ENCODE measurements around the gene TDRD10.

The TDRD10 gene

GRCh38 chr1:154460695-154461260 is 41.2 kb upstream of the TDRD10 start:
- TF ChIP-seq CTCF (IDR thresholded peaks at IDR 0.05; ENCODE audit: extremely low read depth, insufficient read depth, missing control alignments) = no peak
- no peak for DNase-seq (ENCODE audit: low spot score)
- in situ Hi-C loops (cut with MboI; ENCODE audit: low pct_unique_long_range_greater_than_20kb, low sequenced_read_pairs, unreplicated experiment) = no loop called here

- DNase-seq (ENCODE audit: low spot score) = no peak
- TF ChIP-seq CTCF (IDR thresholded peaks at IDR 0.05; ENCODE audit: extremely low read depth, insufficient read depth, missing control alignments) = no peak
- in situ Hi-C loops (cut with MboI; ENCODE audit: low pct_unique_long_range_greater_than_20kb, low sequenced_read_pairs, unreplicated experiment) = no loop called here
These were observed 38.5 kb upstream of the TDRD10 start for GRCh38 chr1:154463512-154463990.

- TF ChIP-seq CTCF (IDR thresholded peaks at IDR 0.05; ENCODE audit: extremely low read depth, insufficient read depth, missing control alignments) = no peak
- in situ Hi-C loops (cut with MboI; ENCODE audit: low pct_unique_long_range_greater_than_20kb, low sequenced_read_pairs, unreplicated experiment) = no loop called here
- no peak for DNase-seq (ENCODE audit: low spot score)
These were observed 36.3 kb upstream of the TDRD10 start for GRCh38 chr1:154465621-154466195.

GRCh38 chr1:154466206-154466605 is 35.8 kb upstream of the TDRD10 start:
- DNase-seq (ENCODE audit: low spot score) = no peak
- TF ChIP-seq CTCF (IDR thresholded peaks at IDR 0.05; ENCODE audit: extremely low read depth, insufficient read depth, missing control alignments) = no peak
- in situ Hi-C loops (cut with MboI; ENCODE audit: low pct_unique_long_range_greater_than_20kb, low sequenced_read_pairs, unreplicated experiment) = no loop called here

GRCh38 chr1:154466921-154467417 is 35.0 kb upstream of the TDRD10 start:
- in situ Hi-C loops (cut with MboI; ENCODE audit: low pct_unique_long_range_greater_than_20kb, low sequenced_read_pairs, unreplicated experiment) = no loop called here
- peak; percentile 50 for TF ChIP-seq CTCF (IDR thresholded peaks at IDR 0.05; ENCODE audit: extremely low read depth, insufficient read depth, missing control alignments)
- DNase-seq (ENCODE audit: low spot score) = no peak

- in situ Hi-C loops (cut with MboI; ENCODE audit: low pct_unique_long_range_greater_than_20kb, low sequenced_read_pairs, unreplicated experiment) = no loop called here
- DNase-seq (ENCODE audit: low spot score) = no peak
- no peak for TF ChIP-seq CTCF (IDR thresholded peaks at IDR 0.05; ENCODE audit: extremely low read depth, insufficient read depth, missing control alignments)
These were observed 34.5 kb upstream of the TDRD10 start for GRCh38 chr1:154467434-154468102.

All from GM13977 (cell line).